Muscle of leg (tissue), 11 donors: ENCODE results near the gene PMEPA1. TPM values are rescaled to one million over a fixed set of nuclear protein-coding genes. Genes with fewer than 3 reads are reported as not detected.

ENCODE experiments used
- DNase-seq: peaks from one replicate; pipeline ENCODE4 v3.0.0; 2013
- H3K27ac ChIP-seq: one replicate; pipeline ENCODE4 v1.5.1; 2013; ENCODE audit warnings: mild to moderate bottlenecking, low read length, control low read depth
- H3K27me3 ChIP-seq: one replicate; pipeline ENCODE4 v1.6.1; 2013; ENCODE audit warnings: low read length; ENCODE audit not compliant: control insufficient read depth, insufficient read depth
- H3K36me3 ChIP-seq: one replicate; pipeline ENCODE4 v1.6.1; 2013; ENCODE audit warnings: low read length; ENCODE audit not compliant: control insufficient read depth, insufficient read depth
- H3K4me1 ChIP-seq: one replicate; pipeline ENCODE4 v1.6.1; 2013; ENCODE audit warnings: low read length; ENCODE audit not compliant: control insufficient read depth, insufficient read depth
- H3K4me3 ChIP-seq: one replicate; pipeline ENCODE4 v1.5.1; 2013; ENCODE audit warnings: low read length, control low read depth
- H3K9me3 ChIP-seq: replicated peaks from 2 replicates; pipeline ENCODE4 v1.6.1; 2013; ENCODE audit warnings: low read depth, low read length; ENCODE audit not compliant: control insufficient read depth
- WGBS: methylation state at CpG from one replicate; pipeline ENCODE4 v1.1.5; 2013; ENCODE audit warnings: missing lambda C conversion rate; ENCODE audit not compliant: insufficient coverage; 5-methylcytosine and 5-hydroxymethylcytosine counted together
- polyA plus RNA-seq, 8 donors: library from polyadenylated mRNA; unstranded; fragments of 120-200 nt; gene quantifications; one replicate each; pipeline versions ENCODE4 v1.2.1 to v1.2.3, GENCODE V29; 2013; ENCODE audit warnings: inconsistent platforms in 1 of 8, low replicate concordance in 1 of 8; ENCODE audit not compliant: insufficient read length in 8 of 8, insufficient read depth in 1 of 8
- total RNA-seq: library from RNA; stranded (reverse); fragments of 120-200 nt; gene quantifications from one replicate; pipeline ENCODE4 v1.2.4, GENCODE V29; 2013

Gene PMEPA1
- total and polyA plus RNA-seq, 9 donors = 8.2 to 29.4 (median 23.3) TPM

GRCh38 chr20:57658447-57658832, 51.4 kb downstream of the PMEPA1 start:
- peak; percentile 3 for DNase-seq
- WGBS = 59% methylated on average over 5 of the region's 8 CpGs
- no peaks in the 10 kb centered on the region for H3K9me3 ChIP-seq
- no peaks in the 10 kb centered on the region for H3K27me3 ChIP-seq
- no peak overlapping the region for H3K4me3 ChIP-seq
- H3K4me1 ChIP-seq = peaks cover 24% of the 10 kb centered on the region
- H3K27ac ChIP-seq = no peak overlapping the region
- H3K36me3 ChIP-seq = peaks cover 31% of the 10 kb centered on the region

GRCh38 chr20:57657535-57658446, 52.0 kb downstream of the PMEPA1 start:
- DNase-seq = peak; percentile 25
- Histone ChIP-seq H3K9me3 (no peaks in the 10 kb centered on the region), H3K27ac (no peak overlapping the region), H3K27me3 (no peaks in the 10 kb centered on the region), H3K4me3 (no peak overlapping the region), H3K36me3 (peaks cover 35% of the 10 kb centered on the region), H3K4me1 (peaks cover 20% of the 10 kb centered on the region)
- WGBS = 77% methylated on average over 33 of the region's 36 CpGs

GRCh38 chr20:57656821-57657534, 52.8 kb downstream of the PMEPA1 start:
- no peaks in the 10 kb centered on the region for H3K27me3 ChIP-seq
- DNase-seq = peak; percentile 1
- H3K27ac ChIP-seq = no peak overlapping the region
- 82% methylated on average over 15 of the region's 20 CpGs for WGBS
- peaks cover 43% of the 10 kb centered on the region for H3K36me3 ChIP-seq
- peaks cover 19% of the 10 kb centered on the region for H3K4me1 ChIP-seq
- no peak overlapping the region for H3K4me3 ChIP-seq
- no peaks in the 10 kb centered on the region for H3K9me3 ChIP-seq

GRCh38 chr20:57656252-57656820, 53.5 kb downstream of the PMEPA1 start:
- peak; percentile 4 for DNase-seq
- Histone ChIP-seq H3K27ac (no peak overlapping the region), H3K4me1 (peaks cover 15% of the 10 kb centered on the region), H3K4me3 (no peak overlapping the region), H3K27me3 (no peaks in the 10 kb centered on the region), H3K36me3 (peaks cover 46% of the 10 kb centered on the region), H3K9me3 (no peaks in the 10 kb centered on the region)
- 88% methylated on average over 14 of the region's 15 CpGs for WGBS

GRCh38 chr20:57655809-57656155, 54.0 kb downstream of the PMEPA1 start:
- no peak for DNase-seq
- no peak overlapping the region for H3K27ac ChIP-seq
- H3K36me3 ChIP-seq = peaks cover 50% of the 10 kb centered on the region
- H3K9me3 ChIP-seq = no peaks in the 10 kb centered on the region
- H3K4me3 ChIP-seq = no peak overlapping the region
- 45% methylated on average over 4 of the region's 11 CpGs for WGBS
- peaks cover 9% of the 10 kb centered on the region for H3K4me1 ChIP-seq
- H3K27me3 ChIP-seq = no peaks in the 10 kb centered on the region

GRCh38 chr20:57654998-57655808, 54.6 kb downstream of the PMEPA1 start:
- Histone ChIP-seq H3K9me3 (no peaks in the 10 kb centered on the region), H3K27ac (no peak overlapping the region), H3K36me3 (peaks cover 52% of the 10 kb centered on the region), H3K27me3 (no peaks in the 10 kb centered on the region), H3K4me3 (no peak overlapping the region), H3K4me1 (peaks cover 7% of the 10 kb centered on the region)
- 81% methylated on average over 15 of the region's 22 CpGs for WGBS
- DNase-seq = peak; percentile 20

- H3K4me3 ChIP-seq = no peak overlapping the region
- no peak overlapping the region for H3K27ac ChIP-seq
- H3K36me3 ChIP-seq = peaks cover 56% of the 10 kb centered on the region
- H3K4me1 ChIP-seq = peaks cover 7% of the 10 kb centered on the region
- 20% methylated on average over 11 of the region's 12 CpGs for WGBS
- no peaks in the 10 kb centered on the region for H3K9me3 ChIP-seq
- DNase-seq = peak; percentile 76
- no peaks in the 10 kb centered on the region for H3K27me3 ChIP-seq
These were observed 55.3 kb downstream of the PMEPA1 start for GRCh38 chr20:57654363-57654997.

GRCh38 chr20:57653910-57654309, 55.9 kb downstream of the PMEPA1 start:
- DNase-seq = no peak
- H3K4me3 ChIP-seq = no peak overlapping the region
- peaks cover 7% of the 10 kb centered on the region for H3K4me1 ChIP-seq
- no peaks in the 10 kb centered on the region for H3K9me3 ChIP-seq
- no peaks in the 10 kb centered on the region for H3K27me3 ChIP-seq
- 93% methylated on average over 2 of the region's 5 CpGs for WGBS
- H3K27ac ChIP-seq = no peak overlapping the region
- H3K36me3 ChIP-seq = peaks cover 54% of the 10 kb centered on the region

- H3K27me3 ChIP-seq = no peaks in the 10 kb centered on the region
- no peak overlapping the region for H3K4me3 ChIP-seq
- H3K4me1 ChIP-seq = peaks cover 7% of the 10 kb centered on the region
- WGBS = 88% methylated on average over 8 of the region's 8 CpGs
- H3K9me3 ChIP-seq = no peaks in the 10 kb centered on the region
- H3K36me3 ChIP-seq = peaks cover 50% of the 10 kb centered on the region
- H3K27ac ChIP-seq = no peak overlapping the region
- no peak for DNase-seq
These were observed 56.3 kb downstream of the PMEPA1 start for GRCh38 chr20:57653546-57653900.
